ENCODE results near the gene EXOC3L4. TPM values are rescaled to one million over a fixed set of nuclear protein-coding genes. Genes with fewer than 3 reads are reported as not detected.

EXOC3L4 gene
- total RNA-seq, 1 donor from 2014 or later = 4.2 TPM

GRCh38 chr14:103126088-103126872 is 31.8 kb downstream of the EXOC3L4 start:
- peaks cover 15% of the 10 kb centered on the region for H3K36me3 ChIP-seq
- intact Hi-C loops (cut with DNase I) = no loop called here
- H3K4me3 ChIP-seq = peak overlapping the region; percentile 14
- TF ChIP-seq CTCF (IDR thresholded peaks at IDR 0.05) = no peak
- no peaks in the 10 kb centered on the region for H3K27me3 ChIP-seq
- DNase-seq (no peak), ATAC-seq (no peak)
- H3K4me1 ChIP-seq = peaks cover 70% of the 10 kb centered on the region
- H3K9me3 ChIP-seq = no peaks in the 10 kb centered on the region
- H3K27ac ChIP-seq = no peak overlapping the region

- H3K27me3 ChIP-seq = no peaks in the 10 kb centered on the region
- H3K4me3 ChIP-seq = peak overlapping the region; percentile 14
- intact Hi-C loops (cut with DNase I) = no loop called here
- ATAC-seq (peak; percentile 64), DNase-seq (peak; percentile 87)
- peaks cover 20% of the 10 kb centered on the region for H3K36me3 ChIP-seq
- peaks cover 66% of the 10 kb centered on the region for H3K4me1 ChIP-seq
- no peaks in the 10 kb centered on the region for H3K9me3 ChIP-seq
- TF ChIP-seq CTCF (IDR thresholded peaks at IDR 0.05) = no peak
- no peak overlapping the region for H3K27ac ChIP-seq
Measured at GRCh38 chr14:103126873-103127304, 32.4 kb downstream of the EXOC3L4 start.

- Histone ChIP-seq H3K27ac (no peak overlapping the region), H3K27me3 (no peaks in the 10 kb centered on the region), H3K36me3 (peaks cover 20% of the 10 kb centered on the region), H3K4me3 (no peak overlapping the region), H3K9me3 (no peaks in the 10 kb centered on the region), H3K4me1 (peaks cover 66% of the 10 kb centered on the region)
- intact Hi-C loops (cut with DNase I) = no loop called here
- DNase-seq = peak; percentile 61
- TF ChIP-seq CTCF (IDR thresholded peaks at IDR 0.05) = no peak
- ATAC-seq = no peak
Measured at GRCh38 chr14:103127356-103127755, 32.8 kb downstream of the EXOC3L4 start.

GRCh38 chr14:103127861-103128598 is 33.5 kb downstream of the EXOC3L4 start:
- Histone ChIP-seq H3K9me3 (no peaks in the 10 kb centered on the region), H3K4me3 (no peak overlapping the region), H3K36me3 (peaks cover 25% of the 10 kb centered on the region), H3K27ac (no peak overlapping the region), H3K4me1 (peaks cover 59% of the 10 kb centered on the region), H3K27me3 (no peaks in the 10 kb centered on the region)
- ATAC-seq (no peak), DNase-seq (no peak)
- no peak for TF ChIP-seq CTCF (IDR thresholded peaks at IDR 0.05)
- intact Hi-C loops (cut with DNase I) = no loop called here

- Histone ChIP-seq H3K36me3 (peaks cover 32% of the 10 kb centered on the region), H3K27ac (no peak overlapping the region), H3K4me3 (no peak overlapping the region), H3K4me1 (peaks cover 54% of the 10 kb centered on the region), H3K27me3 (no peaks in the 10 kb centered on the region), H3K9me3 (no peaks in the 10 kb centered on the region)
- no peak for TF ChIP-seq CTCF (IDR thresholded peaks at IDR 0.05)
- ATAC-seq (no peak), DNase-seq (peak; percentile 66)
- intact Hi-C loops (cut with DNase I) = no loop called here
Measured at GRCh38 chr14:103128631-103129300, 34.2 kb downstream of the EXOC3L4 start.
